IMR-90 (cell line): ENCODE measurements around the gene PLEKHO2.

Source experiments
- CEBPB ChIP-seq: IDR thresholded peaks from 2 replicates; pipeline ENCODE4 v1.6.1; 2012; ENCODE audit warnings: low read depth, low read length, improper control_type of control experiment
- CHD1 ChIP-seq: IDR thresholded peaks from 2 replicates; pipeline ENCODE4 v1.6.1; 2012; ENCODE audit warnings: low read depth, low read length, improper control_type of control experiment
- CTCF ChIP-seq: conservative IDR thresholded peaks from 2 replicates; pipeline ENCODE4 v1.5.1; 2012; ENCODE audit warnings: mild to moderate bottlenecking, low read depth, low read length, improper control_type of control experiment
- MAFK ChIP-seq: IDR thresholded peaks from 2 replicates; pipeline ENCODE4 v1.6.1; 2012; ENCODE audit warnings: low read depth, low read length, improper control_type of control experiment
- RAD21 ChIP-seq: IDR thresholded peaks from 2 replicates; pipeline ENCODE4 v1.6.1; 2012; ENCODE audit warnings: low read length, improper control_type of control experiment

GRCh38 chr15:64807051-64807749 is 34.5 kb upstream of the PLEKHO2 start:
- TF ChIP-seq MAFK (no peak), CTCF (no peak), CHD1 (no peak), CEBPB (no peak), RAD21 (no peak)
